ENCODE measurements around the gene ZFAND2A. TPM values are rescaled to one million over a fixed set of nuclear protein-coding genes. Genes with fewer than 3 reads are reported as not detected.

The ZFAND2A gene
- polyA plus RNA-seq, 2 of the 4 experiments (the other 2 are of a cell fraction) = 44.1 to 88.6 TPM

GRCh38 chr7:1121476-1121875 lies 38.5 kb downstream of the ZFAND2A start:
- TF ChIP-seq BCL3 (IDR thresholded peaks at IDR 0.05) = no peak
- TF ChIP-seq E2F6 (IDR thresholded peaks at IDR 0.05; ENCODE audit: borderline replicate concordance, low read depth) = no peak
- TF ChIP-seq HEYL (CRISPR knock-in tag; IDR thresholded peaks at IDR 0.05) = no peak
- TF ChIP-seq PHF8 (IDR thresholded peaks at IDR 0.05; ENCODE audit: borderline replicate concordance, low read depth) = no peak
- TF ChIP-seq EP300 (IDR thresholded peaks at IDR 0.05) = no peak
- TF ChIP-seq CBX2 (IDR thresholded peaks at IDR 0.05; ENCODE audit: borderline replicate concordance, low read depth) = no peak
- TF ChIP-seq CTCF (IDR thresholded peaks at IDR 0.05) = no peak
- TF ChIP-seq HMGXB4 (CRISPR knock-in tag; IDR thresholded peaks at IDR 0.05; ENCODE audit: borderline replicate concordance) = no peak
- TF ChIP-seq ZSCAN20 (CRISPR knock-in tag; IDR thresholded peaks at IDR 0.05) = no peak
- Histone ChIP-seq H3K27ac (no peak overlapping the region), H3K4me1 (no peaks in the 10 kb centered on the region), H3K4me3 (no peak overlapping the region), H3K9me3 (no peaks in the 10 kb centered on the region), H3K4me2 (no peak overlapping the region)
- no peak for FAIRE-seq
- no peak for ATAC-seq
- 91% methylated on average over 14 of the region's 14 CpGs for WGBS (ENCODE audit: missing lambda C conversion rate)
- ChIA-PET CTCF (interaction anchor here (3.6 kb wide), 1 partner anchor 34 kb away, joined by 7 read pairs; the partner anchor contains the start of gene GPER1), POLR2A (no interaction called here)
- no peak for DNase-seq (ENCODE audit: low read depth in 1 of 2, low spot score in 1 of 2)

GRCh38 chr7:1120791-1121190 lies 39.2 kb downstream of the ZFAND2A start:
- DNase-seq (ENCODE audit: low read depth in 1 of 2, low spot score in 1 of 2) (no peak), FAIRE-seq (no peak), ATAC-seq (no peak)
- Histone ChIP-seq H3K4me1 (no peaks in the 10 kb centered on the region), H3K4me2 (no peak overlapping the region), H3K4me3 (no peak overlapping the region), H3K9me3 (no peaks in the 10 kb centered on the region), H3K27ac (no peak overlapping the region)
- TF ChIP-seq JUNB (IDR thresholded peaks at IDR 0.05) (no peak), E2F6 (IDR thresholded peaks at IDR 0.05; ENCODE audit: borderline replicate concordance, low read depth) (no peak), RFX5 (IDR thresholded peaks at IDR 0.05) (no peak), ZSCAN20 (CRISPR knock-in tag; IDR thresholded peaks at IDR 0.05) (no peak), ELK1 (IDR thresholded peaks at IDR 0.05; ENCODE audit: low read depth, low read length) (no peak), CHD4 (IDR thresholded peaks at IDR 0.05; ENCODE audit: borderline replicate concordance) (no peak), PBX3 (IDR thresholded peaks at IDR 0.05) (no peak)
- CTCF ChIA-PET = no interaction called here
- POLR2A ChIA-PET = no interaction called here
- WGBS (ENCODE audit: missing lambda C conversion rate) = 92% methylated on average over 22 of the region's 22 CpGs
